K562 (cell line): Measurements from ENCODE around the gene MKNK1. TPM values are rescaled to one million over a fixed set of nuclear protein-coding genes. Genes with fewer than 3 reads are reported as not detected.

ENCODE experiments used
- ATF7 ChIP-seq: fragments of 450-650 bp; IDR thresholded peaks from 2 replicates; pipeline ENCODE4 v1.7.1; 2014; ENCODE audit warnings: mild to moderate bottlenecking, moderate library complexity
- BCOR ChIP-seq: fragments of 450-650 bp; IDR thresholded peaks from 2 replicates; pipeline ENCODE4 v1.6.1; 2016
- C11orf30 ChIP-seq: fragments of 450-650 bp; IDR thresholded peaks from 2 replicates; pipeline ENCODE4 v1.6.1; 2016; ENCODE audit warnings: low read depth, mild to moderate bottlenecking
- CLOCK ChIP-seq: fragments of 250-450 bp; sonication (Bioruptor Pico); IDR thresholded peaks from 2 replicates; pipeline ENCODE4 v1.4.0; 2020; ENCODE audit warnings: mild to moderate bottlenecking, moderate library complexity, borderline replicate concordance
- FIP1L1 ChIP-seq: fragments of 200-400 bp; formaldehyde crosslinking; IDR thresholded peaks from 2 replicates; pipeline ENCODE4 v1.6.1; 2018; ENCODE audit warnings: mild to moderate bottlenecking, low read depth, low read length; ENCODE audit not compliant: poor library complexity, severe bottlenecking
- FOXA3 ChIP-seq, 2 experiments: fragments of 450-650 bp in 1 of 2; sonication (generic) in 1 of 2; formaldehyde crosslinking; IDR thresholded peaks in 1 of 2; conservative IDR thresholded peaks in 1 of 2; 2 replicates each; pipeline versions ENCODE4 v1.4.0 to v1.8.0; 2020 to 2022; ENCODE audit warnings: mild to moderate bottlenecking in 2 of 2, missing genetic modification reagents in 1 of 2
- GABPB1 ChIP-seq: sonication (generic); formaldehyde crosslinking; IDR thresholded peaks from 2 replicates; pipeline ENCODE4 v1.8.0; 2022; ENCODE audit warnings: mild to moderate bottlenecking, missing genetic modification reagents
- HCFC1 ChIP-seq: IDR thresholded peaks from 2 replicates; pipeline ENCODE4 v1.6.1; 2012; ENCODE audit warnings: low read depth, low read length, improper control_type of control experiment
- HMGN3 ChIP-seq: IDR thresholded peaks from 2 replicates; pipeline ENCODE4 v1.6.1; 2011; ENCODE audit warnings: borderline replicate concordance, low read depth, mild to moderate bottlenecking, mixed read lengths, low read length; ENCODE audit not compliant: insufficient read length; ENCODE audit errors: extremely low read depth
- NFRKB ChIP-seq: fragments of 450-650 bp; IDR thresholded peaks from 2 replicates; pipeline ENCODE4 v1.6.1; 2016; ENCODE audit warnings: low read depth
- PCBP2 ChIP-seq: fragments of 200-400 bp; formaldehyde crosslinking; IDR thresholded peaks from 2 replicates; pipeline ENCODE4 v1.6.1; 2018; ENCODE audit warnings: low read length, low read depth, mild to moderate bottlenecking, moderate library complexity; ENCODE audit not compliant: poor library complexity, severe bottlenecking
- PTRF ChIP-seq: fragments of 450-650 bp; IDR thresholded peaks from 2 replicates; pipeline ENCODE4 v1.6.1; 2016; ENCODE audit warnings: mild to moderate bottlenecking, missing genetic modification characterization, missing compliant biosample characterization
- RAD21 ChIP-seq, 2 experiments: fragments of 250-450 bp in 1 of 2; fragments of 450-650 bp in 1 of 2; sonication (Bioruptor Pico) in 1 of 2; formaldehyde crosslinking in 1 of 2; IDR thresholded peaks in 1 of 2; conservative IDR thresholded peaks in 1 of 2; 2 replicates each; pipeline versions ENCODE4 v1.4.0 to v1.8.0; 2020 to 2022; ENCODE audit warnings: mild to moderate bottlenecking in 2 of 2, moderate library complexity in 1 of 2
- RB1 ChIP-seq: fragments of 450-650 bp; IDR thresholded peaks from 2 replicates; pipeline ENCODE4 v1.6.1; 2017; ENCODE audit warnings: low read depth, mild to moderate bottlenecking
- SFPQ ChIP-seq: fragments of 200-400 bp; formaldehyde crosslinking; IDR thresholded peaks from 2 replicates; pipeline ENCODE4 v1.6.1; 2017; ENCODE audit warnings: mild to moderate bottlenecking, low read depth, low read length, moderate library complexity
- SMAD1 ChIP-seq: fragments of 150-350 bp; IDR thresholded peaks from 2 replicates; pipeline ENCODE4 v1.6.1; 2014; ENCODE audit warnings: low read length, low read depth; ENCODE audit not compliant: partially characterized antibody
- SMARCE1 ChIP-seq: fragments of 450-650 bp; IDR thresholded peaks from 2 replicates; pipeline ENCODE4 v1.7.1; 2016; ENCODE audit warnings: mild to moderate bottlenecking
- TRIM25 ChIP-seq: fragments of 450-650 bp; IDR thresholded peaks from 2 replicates; pipeline ENCODE4 v1.7.0; 2016; ENCODE audit warnings: borderline replicate concordance
- ZNF436 ChIP-seq: fragments of 250-450, 450-650 bp; sonication (Bioruptor Pico); formaldehyde crosslinking; IDR thresholded peaks from 2 replicates; pipeline ENCODE4 v1.7.0; 2020; ENCODE audit warnings: mild to moderate bottlenecking
- ZNF589 ChIP-seq: fragments of 200-800 bp; sonication (Bioruptor generic); IDR thresholded peaks from 2 replicates; pipeline ENCODE4 v1.6.1; 2016; ENCODE audit warnings: low read depth, missing genetic modification characterization, missing compliant biosample characterization
- ZNF79 ChIP-seq: fragments of 250-450 bp; sonication (Bioruptor Pico); IDR thresholded peaks from 2 replicates; pipeline ENCODE4 v1.4.0; 2020; ENCODE audit warnings: low read depth, mild to moderate bottlenecking, moderate library complexity
- polyA plus RNA-seq, 8 experiments: library from polyadenylated mRNA; depleted of rRNA in 4 of 8; stranded (reverse) in 5 of 8; unstranded in 3 of 8; fragments of >200 nt; fragmentation: Nextera tagmentation in 2 of 8; fragmentation: Illumina TruSeq in 1 of 8; extraction: Ambion mirVana in 2 of 8; extraction: Trizol in 1 of 8; gene quantifications; 2 replicates each; pipeline versions ENCODE4 v1.2.1 to v1.2.3, GENCODE V29; 2011 to 2014; ENCODE audit warnings: inconsistent platforms in 1 of 8, missing spikeins in 1 of 8
- total RNA-seq, 7 experiments: library from RNA; depleted of rRNA in 6 of 7; stranded (reverse); fragments of >200 nt in 6 of 7; fragmentation: Illumina TruSeq in 2 of 7; extraction: Trizol in 2 of 7; gene quantifications; 2 replicates each; pipeline versions ENCODE4 v1.2.1 to v1.2.3, GENCODE V29; 2011 to 2021; ENCODE audit warnings: low replicate concordance in 1 of 7

Gene MKNK1
- total and polyA plus RNA-seq, 9 of the 15 experiments (the other 6 are each of a cell fraction or from before 2014, with no cell fraction given): 27.7 to 51.3 (median 43.7) TPM

- TF ChIP-seq GABPB1 (CRISPR knock-in tag) (peak; percentile 50), ZNF436 (CRISPR knock-in tag) (no peak), CLOCK (CRISPR knock-in tag) (no peak), C11orf30 (no peak), TRIM25 (no peak), SMARCE1 (peak; percentile 65; the same call in 1 of the 2 replicates), PTRF (tag) (no peak), ATF7 (0 out of 2 replicates have a peak, but pooled peaks have one; percentile 30), FOXA3 (CRISPR knock-in tag; conservative IDR thresholded peaks at IDR 0.05 in 1 of 2, IDR thresholded peaks at IDR 0.05 in 1 of 2) (peak in 1 of 2 experiments; percentile 87; a peak in 1 of 4 replicates), ZNF589 (CRISPR knock-in tag) (peak; percentile 54; the same call in 1 of the 2 replicates), SMAD1 (no peak), PCBP2 (no peak), RAD21 (CRISPR knock-in tag; conservative IDR thresholded peaks at IDR 0.05 in 1 of 2, IDR thresholded peaks at IDR 0.05 in 1 of 2) (no peak), FIP1L1 (no peak), RB1 (peak; percentile 54; the same call in 1 of the 2 replicates), NFRKB (peak; percentile 52; the same call in 1 of the 2 replicates), BCOR (0 out of 2 replicates have a peak, but pooled peaks have one; percentile 13), HMGN3 (peak; percentile 60), ZNF79 (CRISPR knock-in tag) (no peak), SFPQ (no peak), HCFC1 (no peak)
These were observed 83.8 kb downstream of the MKNK1 start (continued) for GRCh38 chr1:46520063-46520911.
